Anterior cingulate cortex (tissue), 58 donors: ENCODE measurements around the gene PUS1.
A peak's percentile ranks its signal among the peaks of the same experiment; 100 is the strongest.
"Not testable (repeated sequence)": the region's sequence is repeated elsewhere in the genome, so short reads cannot be mapped to it uniquely, and the experiment has no call there.

Experiments used
- DNase-seq, 58 donors: peaks; one replicate each; lab custom pipeline; 2025; lab: John Stamatoyannopoulos, UW

Gene PUS1

DNA sequence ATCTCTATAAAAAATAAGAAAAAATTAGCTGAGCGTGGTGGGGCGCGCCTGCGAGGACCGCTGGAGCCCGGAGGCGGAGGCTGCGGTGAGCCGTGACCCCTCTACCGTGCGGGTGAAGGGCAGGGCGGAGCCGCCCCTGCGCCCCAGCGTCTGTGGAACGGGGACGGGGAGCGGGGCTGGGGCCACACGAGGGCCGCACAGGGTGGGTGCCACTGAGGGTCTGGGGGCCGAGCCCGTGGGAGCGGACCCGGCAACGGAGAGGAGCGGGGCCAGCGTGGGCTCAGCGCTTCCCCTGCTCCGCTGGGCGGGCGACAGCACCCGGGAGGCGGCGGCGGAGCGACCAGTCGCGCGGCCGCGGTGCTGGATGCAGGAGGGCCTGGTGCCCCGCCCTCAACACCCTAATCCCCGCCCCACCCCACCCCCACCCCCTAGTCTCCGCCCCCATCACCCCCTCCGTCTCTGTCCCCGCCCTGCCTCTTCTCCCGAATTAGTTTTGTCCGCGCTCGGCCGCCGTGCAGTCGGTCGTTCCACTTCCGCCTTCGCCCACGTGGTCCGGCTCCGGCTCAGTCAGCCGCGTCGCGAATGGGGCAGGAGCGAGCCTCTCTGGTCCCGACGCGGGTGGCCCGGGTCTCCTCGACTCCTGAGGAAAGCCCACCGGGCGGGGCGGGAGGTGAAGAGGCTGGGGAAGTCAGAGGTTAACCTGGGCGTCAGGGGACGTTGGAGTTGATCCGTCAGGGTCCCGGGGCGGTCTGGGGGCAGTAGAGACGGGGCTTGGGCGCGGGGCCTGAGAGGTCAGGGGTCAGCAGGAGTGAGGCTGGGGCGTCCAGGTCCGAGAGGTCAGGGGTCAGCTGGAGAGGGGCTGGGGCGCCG is at the start of gene PUS1:
TSS of gene PUS1 (plus strand) at position 566 of the 870 bp plus-strand sequence. CDS start 447 bp downstream, outside the sequence.
- peak; percentile 35 to 95 (median 90) for DNase-seq

DNA sequence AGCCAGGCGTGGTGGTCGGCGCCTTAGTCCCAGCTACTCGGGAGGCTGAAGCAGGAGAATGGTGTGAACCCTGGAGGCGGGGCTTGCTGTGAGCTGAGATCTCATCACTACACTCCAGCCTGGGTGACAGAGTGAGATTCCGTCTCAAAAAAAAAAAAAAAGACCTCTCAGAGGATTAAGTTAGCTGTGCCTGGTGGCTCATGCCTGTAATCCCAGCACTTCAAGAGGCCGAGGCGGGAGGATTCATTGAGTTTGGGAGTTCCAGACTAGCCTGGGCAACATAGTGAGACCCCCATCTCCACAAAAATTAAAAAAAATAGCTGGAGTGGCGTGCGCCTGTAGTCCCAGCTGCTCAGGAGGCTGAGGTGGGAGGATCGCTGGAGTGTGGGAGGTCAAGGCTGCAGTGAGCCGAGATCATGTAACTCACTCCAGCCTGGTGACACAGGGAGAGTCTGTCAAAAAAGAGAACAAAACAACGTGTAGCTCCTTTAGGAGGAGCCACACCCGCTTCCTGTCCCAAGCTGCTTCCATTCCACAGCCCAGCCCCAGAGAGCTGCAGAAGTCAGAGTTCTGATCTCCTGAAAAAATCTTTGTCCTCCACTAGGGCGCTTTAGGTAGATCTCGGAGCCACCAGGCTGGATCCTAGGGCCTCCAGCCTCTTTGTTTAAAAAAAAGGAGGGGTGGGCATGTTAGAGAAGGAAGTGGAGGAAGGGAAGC is 46.1 kb upstream of the PUS1 start:
- no peak for DNase-seq

DNA sequence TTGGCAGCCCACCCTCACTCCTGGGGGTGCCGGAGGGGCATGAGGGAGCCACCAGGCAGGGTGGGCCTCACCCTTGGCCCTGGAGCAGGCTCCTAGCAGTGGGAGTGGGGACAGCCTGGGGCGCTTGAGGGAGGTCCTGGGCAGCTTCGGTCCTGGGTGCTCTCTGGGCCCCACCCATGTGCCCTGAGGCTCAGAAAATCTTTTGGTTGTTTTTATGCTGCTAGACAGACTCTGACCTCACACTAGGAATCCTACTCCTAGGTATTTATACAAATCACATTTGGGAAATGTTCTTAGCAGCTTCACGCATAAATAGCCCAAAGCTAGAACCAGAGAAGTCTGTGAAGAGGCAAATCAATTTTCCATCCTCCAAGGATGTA is 45.6 kb upstream of the PUS1 start:
- no peak for DNase-seq

DNA sequence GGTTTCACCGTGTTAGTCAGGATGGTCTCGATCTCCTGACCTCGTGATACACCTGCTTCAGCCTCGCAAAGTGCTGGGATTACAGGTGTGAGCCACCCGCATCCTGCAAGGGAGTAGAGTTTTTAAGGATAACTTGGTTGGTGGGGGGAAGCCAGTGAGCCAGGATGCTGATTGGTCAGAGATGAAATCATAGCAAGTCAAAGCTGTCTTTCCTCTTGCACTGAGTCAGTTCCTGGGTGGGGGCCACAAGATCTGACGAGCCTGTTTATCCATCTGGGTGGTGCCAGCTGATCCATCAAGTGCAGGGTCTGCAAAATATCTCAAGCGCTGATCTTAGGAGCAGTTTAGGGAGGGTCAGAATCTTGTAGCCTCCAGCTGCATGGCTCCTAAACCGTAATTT is 44.0 kb upstream of the PUS1 start:
- DNase-seq: not testable (repeated sequence)

DNA sequence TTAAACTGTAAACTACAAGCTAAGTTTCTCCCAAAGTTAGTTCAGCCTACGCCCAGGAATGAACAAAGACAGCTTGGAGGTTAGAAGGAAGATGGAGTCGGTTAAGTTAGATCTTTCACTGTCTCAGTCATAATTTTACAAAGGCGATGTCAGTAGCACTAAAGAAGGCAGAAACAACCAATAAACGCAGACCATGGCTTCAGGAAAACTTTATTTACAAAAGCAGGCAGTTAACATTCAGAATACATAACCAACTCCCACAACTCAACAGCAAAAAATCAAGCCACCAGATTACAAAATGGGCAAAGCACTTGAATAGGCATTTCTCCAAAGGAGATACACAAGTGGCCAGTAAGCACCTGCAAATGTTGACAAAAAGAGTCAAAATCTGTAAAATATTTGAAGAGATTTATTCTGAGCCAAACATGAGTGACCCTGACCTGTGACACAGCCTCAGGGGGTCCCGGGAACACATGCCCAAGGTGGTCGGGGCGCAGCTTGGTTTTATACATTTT is 43.5 kb upstream of the PUS1 start:
- no peak for DNase-seq

DNA sequence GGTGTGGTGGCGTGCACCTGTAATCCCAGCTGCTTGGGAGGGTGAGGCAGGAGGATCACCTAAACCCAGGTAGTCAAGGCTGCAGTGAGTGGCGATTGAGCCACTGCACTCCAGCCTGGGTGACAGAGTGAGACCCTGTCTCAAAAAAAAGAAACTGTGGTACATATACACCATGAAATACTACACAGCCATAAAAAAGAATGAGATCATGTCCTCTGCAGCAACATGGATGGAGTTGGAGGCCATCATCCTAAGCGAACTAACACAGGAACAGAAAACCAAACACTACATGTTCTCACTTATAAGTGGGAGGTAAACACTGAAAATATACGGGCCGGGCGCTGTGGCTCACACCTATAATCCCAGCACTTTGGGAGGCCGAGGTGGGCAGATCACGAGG is 37.4 kb upstream of the PUS1 start:
- not testable (repeated sequence) for DNase-seq

DNA sequence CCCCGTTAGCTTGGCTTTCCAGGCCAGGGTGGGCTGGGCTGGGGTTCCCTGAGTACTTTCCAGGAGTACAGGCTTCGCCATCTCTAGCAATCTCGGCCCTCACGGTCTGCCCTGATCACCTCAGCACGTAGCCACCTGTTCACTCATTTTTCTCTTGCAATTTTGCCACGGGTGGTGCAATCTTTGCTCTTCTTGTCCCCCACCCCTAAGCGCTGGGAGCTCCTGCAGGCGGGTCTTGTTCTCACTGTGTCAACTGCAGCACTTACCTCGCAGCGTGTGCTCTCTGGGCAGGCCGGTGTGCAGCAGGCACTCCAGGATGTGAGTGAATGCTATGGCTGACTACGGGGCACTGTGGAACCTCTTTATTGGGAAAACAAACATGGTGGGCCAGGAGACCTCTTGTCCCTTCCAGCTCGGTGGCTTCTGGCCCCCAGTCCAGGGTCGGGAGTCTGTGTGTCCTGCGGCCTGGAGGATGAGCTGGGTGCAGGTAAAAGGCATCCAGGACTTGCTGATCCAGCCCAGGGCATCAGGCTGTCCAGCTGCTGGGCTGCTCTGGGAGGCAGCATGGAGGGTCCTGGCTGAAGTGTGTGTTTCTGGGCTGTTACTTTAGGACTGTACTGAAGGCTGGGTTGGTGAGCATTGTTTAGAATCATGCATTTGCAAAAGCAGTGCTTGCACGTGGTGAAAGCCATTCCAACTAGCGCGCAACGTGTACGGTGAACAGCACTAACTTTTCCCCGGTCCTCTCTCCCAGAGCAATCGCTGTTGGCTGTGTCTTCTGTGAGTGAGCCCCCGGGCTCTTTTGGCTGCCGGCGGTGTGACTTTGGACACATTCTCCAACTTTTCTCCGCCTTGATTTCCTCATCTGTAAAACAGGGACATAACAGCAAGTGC is 36.1 kb upstream of the PUS1 start:
- peak in 3 of 58 donors; percentile 6 to 12 (median 7) for DNase-seq

DNA sequence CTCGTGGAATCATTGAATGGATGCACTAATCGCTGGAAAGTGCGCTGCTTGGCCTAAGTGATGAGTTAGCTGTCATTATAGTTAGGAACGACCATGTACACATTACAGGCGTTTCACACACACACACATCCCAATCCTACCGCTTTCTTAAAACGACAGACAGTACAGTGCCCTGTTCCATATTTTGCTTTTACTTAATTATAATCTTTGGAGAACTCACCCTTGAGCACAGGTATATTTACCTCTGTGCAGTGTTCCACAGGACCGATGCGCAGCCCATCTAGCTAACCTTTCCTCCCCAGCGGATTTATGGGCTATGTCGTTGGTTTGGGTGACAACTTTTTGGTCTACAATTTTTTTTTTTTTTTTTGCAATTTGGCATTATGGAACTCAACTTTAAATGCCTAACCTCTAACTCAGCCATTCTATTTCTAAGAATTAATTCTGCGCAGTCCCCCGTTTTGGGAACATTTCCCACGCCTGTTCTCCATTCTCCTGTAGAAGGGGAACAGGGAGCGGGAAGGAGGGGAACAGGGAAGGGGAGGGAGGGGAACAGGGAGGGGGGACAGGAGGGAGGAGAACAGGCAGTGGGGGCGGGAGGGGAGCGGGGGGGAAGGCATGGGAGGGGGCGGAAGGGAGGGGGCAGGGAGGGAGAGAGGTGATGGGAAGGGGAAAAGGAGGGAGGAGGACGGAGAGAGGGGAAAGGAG is 35.3 kb upstream of the PUS1 start:
- DNase-seq: peak in 1 of 58 donors; percentile 19

DNA sequence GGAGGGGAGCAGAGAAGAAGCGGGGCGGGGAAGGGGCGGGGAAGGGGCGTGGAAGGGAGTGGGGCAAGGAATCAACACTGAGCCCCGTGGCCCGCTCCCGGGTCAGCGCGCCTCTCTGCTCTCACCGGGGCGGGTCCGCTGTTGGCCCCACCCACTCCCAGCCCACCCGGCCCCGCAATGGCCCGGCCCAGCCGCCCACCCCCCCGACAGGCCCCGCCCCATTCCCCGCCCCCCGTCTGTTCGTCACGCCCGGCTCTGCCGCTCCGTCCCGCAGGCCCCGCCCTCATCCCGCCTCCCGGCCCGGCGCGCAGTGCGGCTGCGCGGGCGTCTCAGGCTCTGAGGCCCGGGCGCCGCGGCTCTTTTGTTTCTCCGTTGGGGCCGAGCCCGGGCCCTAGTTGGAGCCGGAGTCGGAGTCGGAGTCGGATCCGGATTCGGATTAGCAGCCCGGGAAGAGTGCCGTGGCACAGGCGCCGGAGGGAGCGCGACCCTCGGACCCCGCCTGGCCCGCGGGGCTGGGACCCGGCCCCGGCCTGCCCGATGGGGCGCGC is 34.7 kb upstream of the PUS1 start, which contains the start of gene ULK1:
TSS of gene ULK1 (plus strand) at position 310 of the 548 bp plus-strand sequence. CDS start 380 bp downstream, outside the sequence.
- DNase-seq: peak; percentile 22 to 99 (median 89)

DNA sequence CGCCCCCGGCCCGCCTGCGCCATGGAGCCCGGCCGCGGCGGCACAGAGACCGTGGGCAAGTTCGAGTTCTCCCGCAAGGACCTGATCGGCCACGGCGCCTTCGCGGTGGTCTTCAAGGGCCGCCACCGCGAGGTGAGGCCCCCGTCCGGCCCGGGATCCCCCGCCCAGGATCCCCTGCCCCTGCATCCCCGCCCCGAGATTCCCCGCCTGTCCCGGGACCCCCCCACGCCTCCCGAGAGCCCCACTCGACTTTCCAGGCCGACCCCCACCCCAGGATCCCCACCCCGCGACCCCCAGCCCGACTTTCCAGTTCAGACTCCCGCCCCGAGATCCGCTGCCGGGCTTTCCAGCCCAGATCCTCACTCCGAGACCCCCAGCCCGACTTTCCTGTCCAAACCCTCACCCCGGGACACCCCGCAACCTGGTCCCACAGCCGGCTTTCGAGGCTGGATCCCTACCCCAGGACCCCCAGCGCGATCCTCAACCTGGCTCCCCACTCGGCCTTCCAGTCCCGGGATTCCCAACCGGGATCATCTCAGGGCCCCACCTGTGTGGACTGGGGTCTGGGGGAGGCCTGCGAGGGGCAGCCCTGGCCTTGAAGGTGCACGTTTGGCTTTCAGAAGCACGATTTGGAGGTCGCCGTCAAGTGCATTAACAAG is 34.0 kb upstream of the PUS1 start:
- peak in 1 of 58 donors; percentile 42 for DNase-seq

DNA sequence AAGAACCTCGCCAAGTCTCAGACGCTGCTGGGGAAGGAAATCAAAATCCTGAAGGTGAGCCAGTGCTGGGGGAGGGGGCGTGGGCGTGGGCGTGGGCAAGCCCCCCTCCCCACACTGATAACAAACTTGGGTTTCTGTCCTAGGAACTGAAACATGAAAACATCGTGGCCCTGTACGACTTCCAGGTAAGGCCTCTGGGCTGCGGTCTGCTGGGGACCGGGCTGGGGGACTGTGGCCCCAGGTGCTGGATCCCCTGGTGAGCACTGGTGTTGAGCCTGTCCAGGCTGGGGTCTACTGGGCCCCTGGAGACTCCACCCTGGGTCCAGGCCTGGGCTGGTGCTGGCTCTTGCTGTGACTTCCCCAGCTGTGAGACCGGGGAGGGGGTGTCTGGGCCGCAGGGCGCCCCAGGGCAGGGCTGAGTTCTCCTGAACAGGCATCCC is 33.4 kb upstream of the PUS1 start:
- DNase-seq: peak in 2 of 58 donors; percentile 45 to 60

DNA sequence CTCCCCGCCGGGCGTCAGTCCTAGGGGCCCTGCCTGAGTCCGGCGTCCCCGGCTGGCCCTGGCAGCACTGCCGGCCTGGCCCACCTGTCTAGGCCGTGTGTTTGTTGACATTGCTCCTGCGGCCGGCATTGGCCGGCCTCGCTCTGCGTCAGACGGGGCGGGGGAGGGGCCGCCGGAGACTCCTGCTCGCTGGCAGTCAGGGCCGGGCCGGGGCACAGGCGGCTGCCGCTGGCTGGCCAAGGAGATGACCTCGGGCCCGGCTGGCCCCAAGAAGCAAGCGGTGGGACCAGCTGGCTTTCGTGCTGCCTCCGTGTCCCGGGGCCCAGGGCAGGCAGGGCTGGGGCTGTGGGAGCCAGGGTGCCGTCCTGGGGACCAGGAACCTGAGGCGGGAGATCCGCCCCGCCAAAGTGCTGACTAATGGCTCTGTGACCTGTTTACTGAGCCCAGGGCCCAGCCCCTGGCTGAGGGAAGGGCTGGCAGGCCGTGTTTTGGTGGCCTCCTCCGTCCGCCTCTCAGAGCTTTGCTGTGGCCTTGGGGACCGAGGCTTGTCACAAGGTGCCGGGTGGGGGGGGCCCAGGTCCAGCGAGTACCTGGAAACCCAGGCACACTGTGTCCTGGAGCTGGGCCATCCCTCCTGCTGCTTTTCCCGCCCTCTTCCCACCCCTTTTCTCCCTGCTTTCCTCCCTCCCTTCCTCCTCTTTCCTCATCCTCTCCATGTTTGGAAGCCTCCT is 32.8 kb upstream of the PUS1 start:
- peak in 57 of 58 donors; percentile 21 to 90 (median 74) for DNase-seq

DNA sequence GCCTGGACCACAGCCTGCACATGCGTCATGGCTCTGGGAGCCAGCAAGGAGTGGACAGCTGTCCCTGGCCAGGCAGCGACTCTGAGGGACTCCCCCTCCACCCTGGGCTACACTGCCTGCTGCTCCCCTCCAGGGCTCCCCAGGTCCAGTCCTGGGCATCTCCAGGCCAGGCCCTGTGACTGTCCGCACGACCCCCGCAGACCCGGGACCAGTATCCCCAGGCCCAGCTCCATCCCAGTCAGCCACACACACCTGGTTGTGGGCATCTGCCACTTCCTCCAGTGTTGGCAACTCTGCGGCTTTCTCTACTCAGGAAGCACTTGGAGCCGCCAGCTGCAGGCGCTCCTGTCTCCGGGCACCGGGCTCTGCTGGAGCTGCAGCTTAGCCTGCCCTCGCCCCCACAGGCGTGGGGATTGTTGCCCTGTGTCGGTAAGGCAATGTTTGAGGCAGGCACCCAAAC is 32.2 kb upstream of the PUS1 start:
- DNase-seq: peak in 14 of 58 donors; percentile 59 to 80 (median 74)

DNA sequence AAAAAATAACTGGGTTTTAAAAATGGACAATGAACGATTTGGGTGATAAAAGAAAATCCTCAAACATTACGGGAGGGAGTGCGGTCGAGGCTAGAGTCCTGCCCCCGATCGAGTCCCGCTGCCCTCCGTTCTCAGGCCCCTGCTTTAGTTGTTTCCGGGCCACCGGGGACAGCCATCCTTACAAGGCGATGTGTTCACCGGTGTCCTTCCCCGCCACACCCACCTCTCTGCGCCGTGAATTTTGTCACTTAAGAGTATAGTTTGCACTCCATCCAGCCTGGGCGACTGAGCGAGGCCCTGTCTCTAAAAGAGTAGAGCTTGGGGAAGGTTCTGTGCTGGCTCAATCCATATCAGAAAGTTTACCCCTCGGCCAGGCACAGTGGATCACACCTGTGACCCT is 31.8 kb upstream of the PUS1 start:
- no peak for DNase-seq

DNA sequence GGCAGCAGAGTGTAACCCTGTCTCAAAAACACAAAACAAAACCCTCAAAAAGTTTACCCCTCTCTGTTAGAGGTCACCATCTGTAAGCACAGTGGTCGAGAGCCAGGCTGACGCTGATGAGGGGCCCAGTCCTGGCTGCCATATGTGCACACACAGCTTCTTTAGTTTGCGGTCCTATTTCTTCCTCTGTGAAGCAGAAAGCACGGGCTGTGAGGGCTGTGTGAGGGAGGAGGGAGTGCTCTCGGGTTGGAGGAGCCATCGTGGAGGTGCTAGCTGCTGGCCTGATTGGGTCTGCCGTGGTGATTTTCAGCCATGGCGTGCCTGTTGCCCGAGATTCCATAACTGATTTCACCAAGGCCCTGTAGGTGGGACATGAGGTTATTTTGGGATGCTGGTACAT is 31.2 kb upstream of the PUS1 start:
- DNase-seq: peak in 1 of 58 donors; percentile 5

DNA sequence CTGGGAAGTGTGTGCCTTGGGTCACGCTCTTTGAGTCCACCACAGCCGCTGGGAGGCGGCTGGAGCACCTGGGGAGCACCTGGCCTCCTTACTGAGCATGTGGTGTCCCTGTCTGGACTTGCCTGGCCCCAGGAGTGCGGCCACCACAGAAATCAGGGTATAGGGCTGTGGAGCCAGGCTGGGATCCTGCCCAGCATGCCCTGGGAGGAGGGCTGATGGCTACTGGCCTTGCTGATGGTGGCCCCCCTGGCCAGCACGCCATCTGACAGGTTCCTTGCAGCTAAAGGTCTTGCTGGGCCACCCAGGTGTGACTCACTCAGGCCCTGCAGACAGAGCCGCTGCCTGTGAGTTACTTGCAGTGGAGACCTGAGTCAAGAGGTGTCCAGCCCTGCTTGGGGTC is 28.7 kb upstream of the PUS1 start:
- DNase-seq: no peak

DNA sequence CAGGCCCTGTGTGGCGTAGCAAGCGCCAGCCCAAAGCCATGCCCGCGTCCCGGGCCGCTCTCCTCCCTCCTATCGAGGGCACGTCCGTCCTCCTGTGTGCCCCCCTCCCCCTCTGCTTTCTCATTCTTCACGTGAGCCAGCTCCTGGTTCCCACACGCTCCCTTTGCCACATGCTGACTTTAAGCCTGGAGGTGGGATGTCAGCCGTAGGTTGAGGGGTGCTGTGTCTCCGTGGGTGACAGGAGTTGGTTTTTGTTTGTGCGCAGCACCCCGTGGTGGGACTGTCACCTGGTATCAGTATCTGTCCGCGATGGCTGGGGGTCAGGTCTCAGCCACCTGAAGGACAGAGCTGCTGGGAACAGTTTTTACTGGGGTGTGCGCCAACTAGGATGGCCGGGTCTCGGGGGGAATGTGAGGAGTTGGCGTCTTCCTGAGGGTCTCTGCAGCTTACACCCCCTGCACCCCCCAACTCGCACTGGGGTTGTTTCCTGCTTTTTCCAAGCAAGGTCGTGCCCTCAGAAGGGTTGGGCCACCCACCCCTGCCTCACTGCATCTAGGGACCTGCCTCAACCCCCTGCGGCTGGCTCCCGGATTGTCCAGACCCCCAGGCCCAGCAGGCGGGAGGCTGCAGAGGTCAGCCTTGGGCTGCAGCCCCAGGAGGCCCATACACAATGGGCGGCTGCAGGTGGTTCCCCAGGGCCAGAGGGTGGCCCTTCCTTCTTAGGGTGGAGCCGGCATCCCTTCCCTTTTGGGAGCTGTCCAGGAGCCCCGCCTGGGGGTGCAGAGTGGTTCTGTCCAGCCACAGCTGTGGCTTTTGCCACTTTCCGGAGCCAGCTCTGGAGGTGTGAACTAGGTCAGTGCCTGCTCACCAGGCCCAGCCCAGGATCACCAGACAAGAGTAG is 27.4 kb upstream of the PUS1 start:
- no peak for DNase-seq
